Sciatic nerve (tissue), 2 donors: ENCODE measurements around the gene BCOR. TPM values are rescaled to one million over a fixed set of nuclear protein-coding genes. Genes with fewer than 3 reads are reported as not detected.

Experiments
- ATAC-seq: fragments of 200-7000 bp; cut with Tn5 transposase; one replicate; pipeline ENCODE4 v1.9.1; 2020; ENCODE audit warnings: mild to moderate bottlenecking, moderate library complexity
- DNase-seq: peaks from one replicate; pipeline ENCODE4 v3.0.0-alpha.2; 2020; ENCODE audit warnings: low spot score
- intact Hi-C: fragments of 100-400 bp; cut with DNase I; formaldehyde crosslinking; loops from one replicate; pipeline ENCODE4 v1.14.2; 2022
- total RNA-seq: library from RNA; stranded (reverse); fragmentation: NEBNext Ultra II Directional; extraction: Animal tissue kit (Norgen Biotek cat#: 25700); gene quantifications from one replicate; pipeline ENCODE4 v1.2.1, GENCODE V29; 2021
- donor health status: DM: no; HTN: no; CAD: no.
- donor health status: DM: no; HTN: no; CAD: no.

Gene BCOR
- total RNA-seq, 1 donor from 2014 or later = 42.0 TPM

- DNase-seq = no peak
- no peak for ATAC-seq
- intact Hi-C loops = no loop called here
These were observed 19.1 kb downstream of the BCOR start for GRCh38 chrX:40078489-40079227.

- DNase-seq (no peak), ATAC-seq (no peak)
- intact Hi-C loops = no loop called here
These were observed 19.9 kb downstream of the BCOR start for GRCh38 chrX:40077906-40078305.

GRCh38 chrX:40076750-40077575 lies 20.8 kb downstream of the BCOR start:
- DNase-seq = no peak
- no peak for ATAC-seq
- intact Hi-C loops = no loop called here

- DNase-seq = no peak
- intact Hi-C loops = no loop called here
- ATAC-seq = no peak
These were observed 22.8 kb downstream of the BCOR start for GRCh38 chrX:40074959-40075332.

- ATAC-seq = no peak
- intact Hi-C loops = no loop called here
- no peak for DNase-seq
These were observed 23.4 kb downstream of the BCOR start for GRCh38 chrX:40074080-40074958.

- no peak for DNase-seq
- intact Hi-C loops = no loop called here
- no peak for ATAC-seq
These were observed 24.2 kb downstream of the BCOR start for GRCh38 chrX:40073439-40074054.

GRCh38 chrX:40072246-40072645 lies 25.5 kb downstream of the BCOR start:
- no peak for ATAC-seq
- DNase-seq = no peak
- intact Hi-C loops = no loop called here

- DNase-seq (no peak), ATAC-seq (no peak)
- intact Hi-C loops = no loop called here
These were observed 29.7 kb downstream of the BCOR start for GRCh38 chrX:40068048-40068447.

GRCh38 chrX:40066700-40067099 lies 31.1 kb downstream of the BCOR start:
- DNase-seq (no peak), ATAC-seq (no peak)
- intact Hi-C loops = no loop called here

GRCh38 chrX:40065296-40066046 lies 32.3 kb downstream of the BCOR start:
- DNase-seq = no peak
- no peak for ATAC-seq
- intact Hi-C loops = no loop called here

- DNase-seq = peak; percentile 51
- ATAC-seq = no peak
- intact Hi-C loops = no loop called here
These were observed 33.6 kb downstream of the BCOR start for GRCh38 chrX:40064055-40064597.

GRCh38 chrX:40063555-40063954 lies 34.2 kb downstream of the BCOR start:
- DNase-seq (peak; percentile 38), ATAC-seq (no peak)
- intact Hi-C loops = no loop called here

- DNase-seq (peak; percentile 61), ATAC-seq (peak; percentile 62)
- intact Hi-C loops = no loop called here
These were observed 35.1 kb downstream of the BCOR start for GRCh38 chrX:40062525-40063155.

GRCh38 chrX:40061871-40062524 lies 35.8 kb downstream of the BCOR start:
- ATAC-seq (no peak), DNase-seq (peak; percentile 53)
- intact Hi-C loops = no loop called here

- intact Hi-C loops = no loop called here
- no peak for ATAC-seq
- peak; percentile 45 for DNase-seq
These were observed 36.8 kb downstream of the BCOR start for GRCh38 chrX:40061005-40061404.

GRCh38 chrX:40060356-40060845 lies 37.4 kb downstream of the BCOR start:
- intact Hi-C loops = no loop called here
- DNase-seq = peak; percentile 26
- ATAC-seq = no peak

- no peak for ATAC-seq
- intact Hi-C loops = no loop called here
- no peak for DNase-seq
These were observed 39.0 kb downstream of the BCOR start for GRCh38 chrX:40058719-40059118.
